ENCODE measurements around the gene SPRR1A.

DNA sequence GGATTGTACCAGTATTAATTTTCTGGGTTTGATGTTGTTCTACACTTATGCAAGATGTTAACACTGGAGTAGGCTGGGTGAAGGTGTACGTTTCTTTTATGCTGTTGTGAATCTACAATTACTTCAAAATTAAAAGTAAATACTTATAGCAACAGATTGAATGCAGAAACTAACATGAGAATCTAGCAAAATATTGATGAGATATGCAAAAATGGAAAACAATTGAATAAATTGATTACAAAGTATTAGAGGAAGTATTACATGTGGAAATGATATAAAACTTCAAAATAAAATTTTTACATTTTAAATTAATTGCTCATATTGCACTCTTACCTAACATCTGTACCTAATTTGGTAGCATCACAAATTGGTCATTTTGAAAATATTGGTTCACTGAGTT lies 12.0 kb downstream of the SPRR1A start:
- TF ChIP-seq CTCF (conservative IDR thresholded peaks at IDR 0.05 in 1 of 2, IDR thresholded peaks at IDR 0.05 in 1 of 2; ENCODE audit: extremely low read depth in 1 of 2, insufficient read depth in 1 of 2, low read depth in 1 of 2, low read length in 2 of 2), result no peak
- no peak for TF ChIP-seq EZH2 (IDR thresholded peaks at IDR 0.05; ENCODE audit: borderline replicate concordance, low read length)

Data from mammary epithelial cell (primary cell).